ENCODE data around the gene MGAT5B.

- TF ChIP-seq CTCF (IDR thresholded peaks at IDR 0.05 in 8 of 11, conservative IDR thresholded peaks at IDR 0.05 in 3 of 11): no peak
- no peak for TF ChIP-seq POLR2A (IDR thresholded peaks at IDR 0.05)
Measured at GRCh38 chr17:76871668-76872067, 3.5 kb downstream of the MGAT5B start.
